H9 (cell line): ENCODE measurements around the gene IPO13. TPM values are rescaled to one million over a fixed set of nuclear protein-coding genes. Genes with fewer than 3 reads are reported as not detected.
A peak's percentile ranks its signal among the peaks of the same experiment; 100 is the strongest.

Experiments used
- DNase-seq: peaks from one replicate; pipeline ENCODE4 v3.0.0-alpha.2; 2017
- H2AFZ ChIP-seq: one replicate; pipeline ENCODE4 v1.6.1; 2013; ENCODE audit warnings: mild to moderate bottlenecking, low read length, control low read depth, moderate library complexity
- H2AK5ac ChIP-seq: 2 replicates; pipeline ENCODE4 v1.6.1; 2013; ENCODE audit warnings: low read length, control low read depth, mixed read lengths; ENCODE audit not compliant: insufficient read length
- H2BK120ac ChIP-seq: one replicate; pipeline ENCODE4 v1.6.1; 2013; ENCODE audit warnings: low read depth, mild to moderate bottlenecking, low read length, control low read depth, inconsistent platforms; ENCODE audit not compliant: poor library complexity, severe bottlenecking
- H2BK12ac ChIP-seq: 2 replicates; pipeline ENCODE4 v1.6.1; 2013; ENCODE audit warnings: low read length, control low read depth, mixed read lengths, low read depth; ENCODE audit not compliant: insufficient read length
- H2BK15ac ChIP-seq: 2 replicates; pipeline ENCODE4 v1.6.1; 2013; ENCODE audit warnings: low read depth, low read length, control low read depth
- H2BK20ac ChIP-seq: one replicate; pipeline ENCODE4 v1.6.1; 2013; ENCODE audit warnings: low read depth, mild to moderate bottlenecking, low read length, control low read depth, inconsistent platforms; ENCODE audit not compliant: poor library complexity, severe bottlenecking
- H2BK5ac ChIP-seq: 2 replicates; pipeline ENCODE4 v1.6.1; 2013; ENCODE audit warnings: low read length, control low read depth, mixed read lengths; ENCODE audit not compliant: insufficient read length
- H3K14ac ChIP-seq: 2 replicates; pipeline ENCODE4 v1.6.1; 2013; ENCODE audit warnings: low read length, control low read depth; ENCODE audit not compliant: insufficient read depth
- H3K18ac ChIP-seq: 2 replicates; pipeline ENCODE4 v1.6.1; 2013; ENCODE audit warnings: low read depth, mild to moderate bottlenecking, mixed read lengths, low read length, control low read depth; ENCODE audit not compliant: insufficient read length
- H3K23ac ChIP-seq: 2 replicates; pipeline ENCODE4 v1.6.1; 2013; ENCODE audit warnings: low read length, control low read depth, mixed read lengths, low read depth; ENCODE audit not compliant: insufficient read length
- H3K23me2 ChIP-seq: 2 replicates; pipeline ENCODE4 v1.6.1; 2013; ENCODE audit warnings: low read depth, mild to moderate bottlenecking, mixed read lengths, low read length, control low read depth; ENCODE audit not compliant: insufficient read length, poor library complexity, severe bottlenecking
- H3K27ac ChIP-seq: 2 replicates; pipeline ENCODE4 v1.5.1; 2013; ENCODE audit warnings: low read length, control low read depth, mixed read lengths, low read depth; ENCODE audit not compliant: insufficient read length
- H3K27me3 ChIP-seq: 2 replicates; pipeline ENCODE4 v1.6.1; 2013; ENCODE audit warnings: low read length, control low read depth, inconsistent platforms; ENCODE audit not compliant: insufficient read depth
- H3K4ac ChIP-seq: 2 replicates; pipeline ENCODE4 v1.6.1; 2013; ENCODE audit warnings: low read depth, mild to moderate bottlenecking, control low read depth, inconsistent platforms, low read length, moderate library complexity
- H3K4me1 ChIP-seq: 2 replicates; pipeline ENCODE4 v1.6.1; 2013; ENCODE audit warnings: low read length, control low read depth, inconsistent platforms; ENCODE audit not compliant: insufficient read depth
- H3K4me2 ChIP-seq: 2 replicates; pipeline ENCODE4 v1.6.1; 2013; ENCODE audit warnings: low read length, control low read depth, mixed read lengths; ENCODE audit not compliant: insufficient read length, insufficient read depth
- H3K56ac ChIP-seq: 2 replicates; pipeline ENCODE4 v1.6.1; 2013; ENCODE audit warnings: low read depth, mild to moderate bottlenecking, mixed read lengths, low read length, control low read depth; ENCODE audit not compliant: insufficient read length
- H3K79me1 ChIP-seq: 2 replicates; pipeline ENCODE4 v1.6.1; 2013; ENCODE audit warnings: low read depth, mild to moderate bottlenecking, moderate library complexity, low read length, control low read depth, inconsistent platforms; ENCODE audit not compliant: insufficient read depth, poor library complexity, severe bottlenecking
- H3K79me2 ChIP-seq: 2 replicates; pipeline ENCODE4 v1.6.1; 2013; ENCODE audit warnings: low read length, control low read depth, inconsistent platforms; ENCODE audit not compliant: insufficient read depth
- H3K9ac ChIP-seq: 2 replicates; pipeline ENCODE4 v1.6.1; 2013; ENCODE audit warnings: low read length, control low read depth, mixed read lengths; ENCODE audit not compliant: insufficient read length; ENCODE audit errors: extremely low read depth
- H3K9me3 ChIP-seq: one replicate; pipeline ENCODE4 v1.6.1; 2013; ENCODE audit warnings: low read depth, low read length, inconsistent platforms; ENCODE audit not compliant: control insufficient read depth
- H3T11ph ChIP-seq: one replicate; pipeline ENCODE4 v1.6.1; 2013; ENCODE audit warnings: mild to moderate bottlenecking, low read length, control low read depth, inconsistent platforms
- H4K20me1 ChIP-seq: one replicate; pipeline ENCODE4 v1.6.1; 2013; ENCODE audit not compliant: control insufficient read depth, insufficient read length, insufficient read depth
- H4K5ac ChIP-seq: 2 replicates; pipeline ENCODE4 v1.6.1; 2013; ENCODE audit warnings: low read depth, mild to moderate bottlenecking, mixed read lengths, low read length, control low read depth; ENCODE audit not compliant: insufficient read length
- H4K8ac ChIP-seq: replicated peaks from 2 replicates; pipeline ENCODE4 v1.6.1; 2013; ENCODE audit warnings: low read length, control low read depth, mixed read lengths, low read depth; ENCODE audit not compliant: insufficient read length
- H4K91ac ChIP-seq: 2 replicates; pipeline ENCODE4 v1.6.1; 2013; ENCODE audit warnings: low read depth, mild to moderate bottlenecking, moderate library complexity, mixed read lengths, low read length, control low read depth; ENCODE audit not compliant: insufficient read length
- H3K27ac Mint-ChIP-seq, 3 experiments: 2 replicates in 2 of 3; 3 replicates in 1 of 3; pipeline ENCODE4 v1.8.0; 2020 to 2021; ENCODE audit warnings: mixed read lengths in 3 of 3, mild to moderate bottlenecking in 1 of 3, moderate library complexity in 1 of 3
- H3K27me3 Mint-ChIP-seq: 2 replicates; pipeline ENCODE4 v1.8.0; 2021; ENCODE audit warnings: low read depth, mild to moderate bottlenecking, moderate library complexity, mixed read lengths
- H3K36me3 Mint-ChIP-seq, 3 experiments: 2 replicates in 2 of 3; 3 replicates in 1 of 3; pipeline ENCODE4 v1.8.0; 2020 to 2021; ENCODE audit warnings: low read depth in 3 of 3, mixed read lengths in 3 of 3; ENCODE audit not compliant: insufficient read depth in 1 of 3
- H3K4me1 Mint-ChIP-seq, 2 experiments: 2 replicates each; pipeline ENCODE4 v1.8.0; 2020; ENCODE audit warnings: mixed read lengths in 2 of 2
- H3K4me3 Mint-ChIP-seq, 2 experiments: 2 replicates in 1 of 2; 3 replicates in 1 of 2; pipeline ENCODE4 v1.8.0; 2020 to 2021; ENCODE audit warnings: mild to moderate bottlenecking in 2 of 2, mixed read lengths in 2 of 2, moderate library complexity in 1 of 2
- H3K9me3 Mint-ChIP-seq, 2 experiments: 2 replicates in 1 of 2; 3 replicates in 1 of 2; pipeline ENCODE4 v1.8.0; 2020; ENCODE audit warnings: mild to moderate bottlenecking in 2 of 2, mixed read lengths in 2 of 2, moderate library complexity in 1 of 2
- CTCF ChIP-seq: fragments of 200-600 bp; sonication (generic); conservative IDR thresholded peaks from 3 replicates; pipeline ENCODE4 v1.8.0; 2021; ENCODE audit warnings: antibody characterized with exemption, mild to moderate bottlenecking
- WGBS: extraction: QIAGEN DNeasy Blood & Tissue Kit; methylation state at CpG from one replicate; pipeline ENCODE4 v1.1.7; 2013; ENCODE audit warnings: missing lambda C conversion rate, low lambda C conversion rate, mixed read lengths; ENCODE audit not compliant: insufficient read length; ENCODE audit errors: extremely low coverage; 5-methylcytosine and 5-hydroxymethylcytosine counted together
- total RNA-seq: library from RNA; stranded (reverse); gene quantifications from 2 replicates; pipeline ENCODE4 v1.2.1, GENCODE V29; 2021

IPO13 gene
- total RNA-seq, 1 experiment from 2014 or later = 24.5 TPM

GRCh38 chr1:43932786-43933385, 13.9 kb upstream of the IPO13 start:
- TF ChIP-seq CTCF = no peak
- H3K4me1 Mint-ChIP-seq = peaks cover 33 to 41% of the 10 kb centered on the region in 2 experiments
- Histone ChIP-seq H3K79me2 (no peaks in the 10 kb centered on the region), H3K4ac (no peak overlapping the region), H3K4me2 (peak overlapping the region; percentile 65), H3K4me1 (peaks cover 6% of the 10 kb centered on the region; the same call in 1 of the 2 replicates), H3K9ac (peak overlapping the region; percentile 20), H4K8ac (no peak overlapping the region), H2BK15ac (peak overlapping the region; percentile 9; the same call in 1 of the 2 replicates), H3K9me3 (no peaks in the 10 kb centered on the region), H3K14ac (peak overlapping the region; percentile 74; the same call in 1 of the 2 replicates), H3K79me1 (no peaks in the 10 kb centered on the region), H4K91ac (no peak overlapping the region), H3K18ac (peak overlapping the region; percentile 37), H3K56ac (no peak overlapping the region), H2BK12ac (no peak overlapping the region), H3K23ac (no peak overlapping the region), H2AK5ac (no peak overlapping the region), H4K5ac (no peak overlapping the region), H4K20me1 (no peaks in the 10 kb centered on the region), H3K23me2 (peaks cover 21% of the 10 kb centered on the region), H3T11ph (no peak overlapping the region), H2AFZ (no peak overlapping the region), H2BK20ac (no peak overlapping the region), H2BK5ac (no peak overlapping the region), H2BK120ac (no peak overlapping the region), H3K27ac (no peak overlapping the region), H3K27me3 (no peaks in the 10 kb centered on the region)
- no CpG with 5 or more reads among the region's 8 CpGs for WGBS
- H3K27ac Mint-ChIP-seq = peak overlapping the region in 1 of 3 experiments; percentile 49; a peak in 1 of 7 replicates
- no peaks in the 10 kb centered on the region for H3K9me3 Mint-ChIP-seq
- H3K4me3 Mint-ChIP-seq = peak overlapping the region; percentile 76 to 88
- H3K27me3 Mint-ChIP-seq = peaks cover 15% of the 10 kb centered on the region
- 0 out of 7 replicates have a peak, but pooled peaks cover 0 to 3% (median 0%) of the 10 kb centered on the region in 3 experiments for H3K36me3 Mint-ChIP-seq
- no peak for DNase-seq
